Liver (tissue), 3 donors: Measurements from ENCODE around the gene NUDT22.

Experiments used
- ATF3 ChIP-seq: IDR thresholded peaks from 2 replicates; pipeline ENCODE4 v1.6.1; 2016; ENCODE audit warnings: antibody characterized with exemption
- CTCF ChIP-seq: fragments of 150-350 bp; IDR thresholded peaks from 2 replicates; pipeline ENCODE4 v1.5.1; 2017; ENCODE audit warnings: improper control_type of control experiment, low read depth, low read length; ENCODE audit not compliant: missing input control
- EGR1 ChIP-seq, 2 donors: IDR thresholded peaks; 2 replicates each; pipeline ENCODE4 v1.6.1; 2016 to 2018; ENCODE audit warnings: antibody characterized with exemption in 2 of 2, low read depth in 2 of 2
- FOXA1 ChIP-seq: IDR thresholded peaks from 2 replicates; pipeline ENCODE4 v1.6.1; 2016; ENCODE audit warnings: antibody characterized with exemption
- MAX ChIP-seq: IDR thresholded peaks from 2 replicates; pipeline ENCODE4 v1.6.1; 2016; ENCODE audit warnings: antibody characterized with exemption
- RAD21 ChIP-seq, 2 donors: IDR thresholded peaks; 2 replicates each; pipeline ENCODE4 v1.6.1; 2016; ENCODE audit warnings: antibody characterized with exemption in 2 of 2, mild to moderate bottlenecking in 2 of 2
- REST ChIP-seq: IDR thresholded peaks from 2 replicates; pipeline ENCODE4 v1.6.1; 2016; ENCODE audit warnings: antibody characterized with exemption, mild to moderate bottlenecking
- SP1 ChIP-seq: IDR thresholded peaks from 2 replicates; pipeline ENCODE4 v1.6.1; 2018; ENCODE audit warnings: antibody characterized with exemption, mild to moderate bottlenecking
- TAF1 ChIP-seq: conservative IDR thresholded peaks from 2 replicates; pipeline ENCODE4 v1.6.1; 2016; ENCODE audit warnings: antibody characterized with exemption, mild to moderate bottlenecking
- YY1 ChIP-seq: IDR thresholded peaks from 2 replicates; pipeline ENCODE4 v1.6.1; 2016; ENCODE audit warnings: antibody characterized with exemption, mild to moderate bottlenecking
- ZBTB33 ChIP-seq: IDR thresholded peaks from 2 replicates; pipeline ENCODE4 v1.6.1; 2016; ENCODE audit warnings: antibody characterized with exemption
- donor health status: healthy.
- donor health status: healthy.

- TF ChIP-seq CTCF (no peak), YY1 (no peak), TAF1 (no peak), RAD21 (IDR thresholded peaks at IDR 0.05) (no peak), FOXA1 (no peak), REST (no peak), ZBTB33 (no peak), MAX (no peak), SP1 (no peak), EGR1 (IDR thresholded peaks at IDR 0.05; ENCODE audit: low read depth in 2 of 2) (no peak), ATF3 (no peak)
These were observed 24.5 kb upstream of the NUDT22 start for GRCh38 chr11:64201543-64201942.
